ENCODE measurements around the gene CD163L1. TPM values are rescaled to one million over a fixed set of nuclear protein-coding genes. Genes with fewer than 3 reads are reported as not detected.
A peak's percentile ranks its signal among the peaks of the same experiment; 100 is the strongest.

The CD163L1 gene
- total and polyA plus RNA-seq, 2 of the 8 experiments (the other 6 are each of a cell fraction or from before 2014, with no cell fraction given) = 0.11 to 0.22 TPM

DNA sequence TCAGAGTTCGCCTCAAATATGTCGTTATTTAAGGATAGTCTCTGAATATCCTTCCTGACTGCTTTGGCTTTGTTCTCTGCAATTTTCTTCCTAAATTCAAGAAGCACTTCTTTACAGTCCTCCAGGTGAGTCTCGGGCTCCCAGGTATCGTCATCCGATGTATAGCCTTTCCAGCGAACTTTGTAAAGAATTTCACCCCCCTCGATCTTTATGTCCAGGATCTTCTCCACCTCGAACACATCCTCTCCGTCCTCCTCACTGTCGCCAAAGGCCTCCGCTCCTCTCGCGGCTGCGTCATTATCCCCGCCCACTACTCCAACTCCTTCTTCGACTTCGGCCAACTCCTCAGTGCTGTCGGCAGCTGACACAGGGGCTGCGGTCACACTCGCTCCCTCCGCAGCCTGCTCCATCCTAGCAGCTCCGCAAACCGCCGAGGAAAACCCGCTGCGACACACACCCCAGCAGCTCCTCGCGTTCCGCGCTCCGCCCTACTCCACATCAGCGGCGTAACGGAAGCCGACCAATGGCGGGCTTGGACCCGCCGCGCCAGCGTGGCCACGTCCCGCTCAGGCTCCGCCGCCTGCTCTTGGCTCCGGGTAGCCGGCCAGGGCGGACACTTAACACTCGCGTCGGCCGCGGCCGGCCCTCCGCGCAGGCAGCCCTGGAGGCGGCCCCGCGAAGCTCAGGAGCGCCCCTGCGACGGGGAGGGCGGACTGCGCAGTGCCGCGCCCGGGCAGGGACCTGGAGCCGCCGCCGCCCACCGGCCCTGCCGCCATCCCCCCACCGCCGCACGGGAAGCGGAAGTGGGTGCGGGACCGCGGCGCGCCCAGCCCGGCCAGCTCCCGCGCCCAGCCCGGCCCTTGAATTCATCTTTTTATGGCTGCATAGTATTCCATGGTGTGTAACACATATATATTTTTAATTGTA is 4.1 kb downstream of the CD163L1 start (continued):
- no peak for TF ChIP-seq EZH2 (IDR thresholded peaks at IDR 0.05; ENCODE audit: low read depth, low read length, severe bottlenecking)
- peak; percentile 32 for TF ChIP-seq NANOG (IDR thresholded peaks at IDR 0.05; ENCODE audit: insufficient read depth, low read depth, low read length, poor library complexity, severe bottlenecking)
- TF ChIP-seq, protein P1, sequence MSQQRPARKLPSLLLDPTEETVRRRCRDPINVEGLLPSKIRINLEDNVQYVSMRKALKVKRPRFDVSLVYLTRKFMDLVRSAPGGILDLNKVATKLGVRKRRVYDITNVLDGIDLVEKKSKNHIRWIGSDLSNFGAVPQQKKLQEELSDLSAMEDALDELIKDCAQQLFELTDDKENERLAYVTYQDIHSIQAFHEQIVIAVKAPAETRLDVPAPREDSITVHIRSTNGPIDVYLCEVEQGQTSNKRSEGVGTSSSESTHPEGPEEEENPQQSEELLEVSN (IDR thresholded peaks at IDR 0.05) = peak; percentile 96
- no peak for TF ChIP-seq EGR1 (IDR thresholded peaks at IDR 0.05; ENCODE audit: borderline replicate concordance, low read depth, low read length)
- peak; percentile 90 for TF ChIP-seq ASH2L (IDR thresholded peaks at IDR 0.05; ENCODE audit: low read length)
- peak in 1 of 2 experiments; percentile 43; a peak in 2 of 4 replicates for TF ChIP-seq RAD21 (IDR thresholded peaks at IDR 0.05 in 1 of 2, conservative IDR thresholded peaks at IDR 0.05 in 1 of 2; ENCODE audit: low read depth in 2 of 2, low read length in 2 of 2)
- TF ChIP-seq TAF1 (IDR thresholded peaks at IDR 0.05; ENCODE audit: low read depth, low read length) = peak; percentile 70; the same call in 1 of the 2 replicates
- TF ChIP-seq RBBP5 (IDR thresholded peaks at IDR 0.05; ENCODE audit: borderline replicate concordance, low read depth, low read length) = peak; percentile 90; the same call in 1 of the 2 replicates
- 0 out of 2 replicates have a peak, but pooled peaks have one; percentile 34 for TF ChIP-seq GABPA (IDR thresholded peaks at IDR 0.05; ENCODE audit: borderline replicate concordance, insufficient read depth, low read length)
- TF ChIP-seq CBX8 (IDR thresholded peaks at IDR 0.05; ENCODE audit: borderline replicate concordance, low read depth, low read length) = no peak
- peak; percentile 55; the same call in 1 of the 2 replicates for TF ChIP-seq POLR2AphosphoS5 (IDR thresholded peaks at IDR 0.05; ENCODE audit: low read depth, low read length)
- TF ChIP-seq POLR2A (IDR thresholded peaks at IDR 0.05; ENCODE audit: control extremely low read depth in 1 of 2, low read depth in 2 of 2, low read length in 2 of 2) = peak in 1 of 2 experiments; percentile 71; a peak in 2 of 3 replicates
- TF ChIP-seq TAF7 (optimal IDR thresholded peaks at IDR 0.05; ENCODE audit: borderline replicate concordance, low read depth, low read length) = peak; percentile 67
